Esophagus muscularis mucosa (tissue), 4 donors: ENCODE measurements around the gene CALHM1. TPM values are rescaled to one million over a fixed set of nuclear protein-coding genes. Genes with fewer than 3 reads are reported as not detected.

Experiments used
- DNase-seq: peaks from one replicate; pipeline ENCODE4 v3.0.0-alpha.2; 2017; ENCODE audit errors: extremely low spot score
- H3K27ac ChIP-seq, 4 donors: fragments of 200-600 bp; sonication (generic); replicated peaks in 1 of 4; 1 replicate in 3 of 4; 2 replicates in 1 of 4; pipeline ENCODE4 v1.5.1; 2016 to 2019; ENCODE audit warnings: mild to moderate bottlenecking in 1 of 4
- H3K27me3 ChIP-seq, 4 donors: fragments of 200-600 bp; sonication (generic); one replicate each; pipeline versions ENCODE4 v1.5.1 to v1.6.0; 2016 to 2019
- H3K36me3 ChIP-seq, 4 donors: fragments of 200-600 bp; sonication (generic); one replicate each; pipeline ENCODE4 v1.5.1; 2016 to 2019
- H3K4me1 ChIP-seq, 4 donors: fragments of 200-600 bp; sonication (generic); one replicate each; pipeline ENCODE4 v1.5.1; 2016 to 2019
- H3K4me3 ChIP-seq, 4 donors: fragments of 200-600 bp; sonication (generic); 1 replicate in 2 of 4; 2 replicates in 2 of 4; pipeline ENCODE4 v1.5.1; 2016 to 2019; ENCODE audit warnings: mild to moderate bottlenecking in 4 of 4, moderate library complexity in 1 of 4
- H3K9me3 ChIP-seq, 4 donors: fragments of 200-600 bp; sonication (generic); 1 replicate in 3 of 4; 2 replicates in 1 of 4; pipeline ENCODE4 v1.5.1; 2016 to 2019
- EP300 ChIP-seq: sonication (generic); formaldehyde crosslinking; IDR thresholded peaks from one replicate; pipeline ENCODE4 v1.6.1; 2017; ENCODE audit warnings: antibody characterized with exemption
- POLR2A ChIP-seq: fragments of 450-650 bp; IDR thresholded peaks from one replicate; pipeline ENCODE4 v1.6.1; 2017; ENCODE audit warnings: antibody characterized with exemption, moderate library complexity, mild to moderate bottlenecking, low read depth
- POLR2AphosphoS5 ChIP-seq, 2 donors: sonication (generic); formaldehyde crosslinking; IDR thresholded peaks; one replicate each; pipeline ENCODE4 v1.6.1; 2017; ENCODE audit warnings: antibody characterized with exemption in 2 of 2
- WGBS: methylation state at CpG from one replicate; pipeline ENCODE4 v1.1.5; 2018; 5-methylcytosine and 5-hydroxymethylcytosine counted together
- intact Hi-C: fragments of 100-400 bp; cut with DNase I; formaldehyde crosslinking; loops from one replicate; pipeline ENCODE4 v1.15.1; 2023
- total RNA-seq, 4 donors: library from RNA; depleted of rRNA; stranded (reverse); fragments of >200 nt; gene quantifications; one replicate each; pipeline versions ENCODE4 v1.1.0 to v1.2.1, GENCODE V29; 2016
- TF ChIP-seq, protein P1 (sequence below), 3 experiments: fragments of 200-600 bp in 2 of 3; fragments of 450-650 bp in 1 of 3; sonication (generic) in 2 of 3; IDR thresholded peaks; one replicate each; pipeline ENCODE4 v1.5.1; 2017 to 2019; ENCODE audit warnings: antibody characterized with exemption in 3 of 3, mild to moderate bottlenecking in 2 of 3, moderate library complexity in 1 of 3

The CALHM1 gene
- total RNA-seq, 4 donors from 2014 or later, result not detected

DNA sequence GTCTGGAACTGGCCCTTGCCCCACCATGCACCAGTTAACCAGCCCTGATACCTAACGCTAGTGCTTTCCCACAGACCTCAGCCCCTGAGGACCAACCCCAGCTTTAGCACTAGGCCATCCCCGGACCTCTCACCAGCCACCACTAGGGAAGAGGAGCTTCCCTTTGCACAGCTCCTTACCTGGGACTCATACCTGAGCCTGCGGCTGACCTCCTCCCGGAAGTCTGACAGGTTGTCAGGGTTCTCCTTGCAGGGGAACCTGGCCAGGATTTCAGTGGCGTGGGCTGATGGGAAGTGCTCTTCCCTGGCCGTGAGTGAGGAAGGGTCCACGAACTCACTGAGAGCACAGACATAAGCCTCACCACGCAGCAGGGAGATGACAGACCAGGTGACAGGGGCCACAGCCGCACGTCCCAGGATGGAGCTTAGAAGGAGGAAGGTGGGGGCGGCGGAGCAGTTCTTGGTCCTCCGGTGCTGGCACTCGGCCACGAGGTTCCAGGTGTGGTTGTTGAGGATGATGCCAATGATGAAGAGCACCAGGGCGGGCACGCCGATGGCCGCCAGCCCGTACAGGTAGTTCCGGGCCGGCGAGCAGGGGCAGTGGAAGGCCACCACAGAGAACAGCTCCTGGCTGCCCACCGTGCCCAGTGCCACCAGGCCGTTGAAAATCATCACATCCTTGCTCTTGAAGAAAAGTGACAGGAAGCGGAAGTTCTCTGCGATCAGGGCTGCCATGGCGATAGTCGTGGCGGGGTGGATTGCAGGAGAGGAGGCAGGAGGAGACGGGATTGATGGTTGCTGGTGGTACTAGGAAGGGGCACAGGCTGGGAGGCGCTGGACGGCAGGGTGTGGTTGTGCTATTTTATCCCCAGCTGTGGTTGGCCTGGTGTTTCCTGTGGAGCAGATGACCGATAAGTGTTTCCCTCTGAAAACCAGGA is 9.2 kb downstream of the CALHM1 start:
- WGBS, result 83% methylated on average over 15 of the region's 34 CpGs
- Histone ChIP-seq H3K4me3 (peak overlapping the region; percentile 77 to 86 (median 80)), H3K9me3 (no peaks in the 10 kb centered on the region), H3K36me3 (peaks cover 16 to 60% (median 57%) of the 10 kb centered on the region in 4 donors), H3K27me3 (no peaks in the 10 kb centered on the region), H3K27ac (peak overlapping the region; percentile 86 to 91 (median 87)), H3K4me1 (peaks cover 56 to 85% (median 83%) of the 10 kb centered on the region in 4 donors)
- TF ChIP-seq, protein P1, sequence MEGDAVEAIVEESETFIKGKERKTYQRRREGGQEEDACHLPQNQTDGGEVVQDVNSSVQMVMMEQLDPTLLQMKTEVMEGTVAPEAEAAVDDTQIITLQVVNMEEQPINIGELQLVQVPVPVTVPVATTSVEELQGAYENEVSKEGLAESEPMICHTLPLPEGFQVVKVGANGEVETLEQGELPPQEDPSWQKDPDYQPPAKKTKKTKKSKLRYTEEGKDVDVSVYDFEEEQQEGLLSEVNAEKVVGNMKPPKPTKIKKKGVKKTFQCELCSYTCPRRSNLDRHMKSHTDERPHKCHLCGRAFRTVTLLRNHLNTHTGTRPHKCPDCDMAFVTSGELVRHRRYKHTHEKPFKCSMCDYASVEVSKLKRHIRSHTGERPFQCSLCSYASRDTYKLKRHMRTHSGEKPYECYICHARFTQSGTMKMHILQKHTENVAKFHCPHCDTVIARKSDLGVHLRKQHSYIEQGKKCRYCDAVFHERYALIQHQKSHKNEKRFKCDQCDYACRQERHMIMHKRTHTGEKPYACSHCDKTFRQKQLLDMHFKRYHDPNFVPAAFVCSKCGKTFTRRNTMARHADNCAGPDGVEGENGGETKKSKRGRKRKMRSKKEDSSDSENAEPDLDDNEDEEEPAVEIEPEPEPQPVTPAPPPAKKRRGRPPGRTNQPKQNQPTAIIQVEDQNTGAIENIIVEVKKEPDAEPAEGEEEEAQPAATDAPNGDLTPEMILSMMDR (IDR thresholded peaks at IDR 0.05), result no peak
- TF ChIP-seq EP300 (no peak), POLR2A (no peak), POLR2AphosphoS5 (IDR thresholded peaks at IDR 0.05) (no peak)
- intact Hi-C loops, result no loop called here
- no peak for DNase-seq

DNA sequence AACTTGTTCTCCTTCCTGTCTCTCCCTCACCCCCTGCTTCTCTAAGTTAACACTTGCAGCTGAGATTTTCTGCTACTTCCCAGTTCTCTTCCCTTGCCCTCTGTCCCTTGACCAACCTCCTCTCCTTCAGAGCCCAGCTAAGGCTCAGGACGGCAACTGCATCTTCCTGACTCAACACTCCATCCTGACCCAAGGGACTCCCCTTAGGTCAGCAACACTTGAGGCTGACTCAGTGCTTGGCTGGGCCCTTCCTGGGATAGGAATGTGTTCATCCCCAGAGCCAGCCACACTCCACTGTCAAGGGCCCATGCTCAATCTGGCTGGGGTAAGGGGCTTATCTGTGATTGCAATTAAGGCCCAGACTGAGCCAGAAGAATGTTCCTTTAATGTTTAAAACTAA is 10.0 kb downstream of the CALHM1 start:
- Histone ChIP-seq H3K36me3 (peaks cover 16 to 67% (median 64%) of the 10 kb centered on the region in 4 donors), H3K27me3 (no peaks in the 10 kb centered on the region), H3K4me1 (peaks cover 62 to 92% (median 90%) of the 10 kb centered on the region in 4 donors), H3K27ac (peak overlapping the region; percentile 86 to 91 (median 87)), H3K4me3 (peak overlapping the region; percentile 77 to 86 (median 80)), H3K9me3 (no peaks in the 10 kb centered on the region)
- DNase-seq, result no peak
- WGBS, result 26% methylated on average over 1 of the region's 1 CpG
- intact Hi-C loops, result no loop called here
- peak; percentile 2 for TF ChIP-seq POLR2A
- TF ChIP-seq, protein P1 (IDR thresholded peaks at IDR 0.05), result no peak
- TF ChIP-seq POLR2AphosphoS5 (IDR thresholded peaks at IDR 0.05), result peak; percentile 63 to 69
- no peak for TF ChIP-seq EP300

DNA sequence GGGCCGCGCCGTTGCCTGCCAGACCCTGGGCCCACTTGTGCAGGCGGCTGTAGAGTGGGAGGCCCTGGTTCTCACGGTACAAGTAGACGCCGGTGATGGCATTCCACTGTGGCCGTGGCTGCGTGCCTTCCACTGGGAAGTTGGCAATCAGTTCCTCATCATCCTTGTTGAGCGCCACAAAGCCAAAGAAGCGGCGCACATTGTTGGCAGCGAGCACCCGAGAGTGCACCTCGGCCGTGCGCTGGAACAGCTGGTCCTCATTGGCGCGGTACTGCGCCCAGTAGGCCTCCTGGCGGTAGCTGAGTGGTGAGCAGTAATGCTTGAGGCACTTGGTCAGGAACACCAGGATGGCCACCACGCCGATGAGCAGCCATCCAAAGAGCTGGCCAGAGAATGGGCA is 11.5 kb downstream of the CALHM1 start:
- intact Hi-C loops, result no loop called here
- no peak for DNase-seq
- WGBS, result 95% methylated on average over 7 of the region's 23 CpGs
- Histone ChIP-seq H3K4me3 (no peak overlapping the region), H3K27ac (peak overlapping the region; percentile 86 to 91 (median 87)), H3K9me3 (no peaks in the 10 kb centered on the region), H3K4me1 (peaks cover 67 to 87% (median 86%) of the 10 kb centered on the region in 4 donors), H3K36me3 (peaks cover 16 to 83% (median 80%) of the 10 kb centered on the region in 4 donors), H3K27me3 (no peaks in the 10 kb centered on the region)
- TF ChIP-seq EP300 (no peak), POLR2A (no peak), POLR2AphosphoS5 (IDR thresholded peaks at IDR 0.05) (no peak)
- TF ChIP-seq, protein P1 (IDR thresholded peaks at IDR 0.05), result no peak

DNA sequence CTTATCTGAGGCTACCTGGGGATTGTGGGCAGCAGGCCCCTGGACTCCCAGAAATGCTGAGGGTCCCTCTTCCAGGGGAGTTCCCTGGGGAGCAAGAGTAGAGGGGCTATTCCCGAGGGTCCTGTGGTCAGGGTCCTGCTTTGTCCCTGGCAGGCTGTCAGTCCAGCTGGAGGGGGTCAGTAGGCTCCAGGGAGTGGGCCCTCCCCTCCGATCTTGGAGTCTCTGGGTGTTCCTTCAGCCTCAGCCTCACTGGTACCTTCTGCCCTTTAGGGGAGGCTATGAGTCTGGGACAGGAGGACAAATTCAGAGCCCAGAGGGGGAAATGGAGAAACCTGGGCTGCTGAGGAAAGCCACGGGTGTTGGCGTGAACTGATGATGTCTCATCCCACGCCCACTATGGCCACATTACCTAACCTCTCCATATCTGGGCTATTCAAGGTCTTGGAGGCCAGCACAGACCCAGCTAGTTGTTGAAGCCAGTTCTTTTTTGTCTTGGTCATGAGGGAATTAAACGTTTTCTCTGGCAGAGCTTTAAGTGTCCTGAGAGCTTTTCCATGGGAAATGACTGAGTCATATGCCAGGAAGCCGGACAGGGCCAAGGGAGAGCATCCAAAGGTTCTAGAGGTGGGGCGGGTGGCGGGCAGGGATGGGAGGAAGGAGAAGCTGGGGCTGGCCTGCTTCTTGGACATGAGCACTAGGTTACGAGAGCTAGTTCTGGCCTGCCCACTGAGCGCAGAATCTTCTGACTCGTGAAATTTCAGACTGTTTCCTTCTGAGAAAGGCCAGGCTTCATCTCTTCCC is 12.7 kb downstream of the CALHM1 start:
- TF ChIP-seq POLR2AphosphoS5 (IDR thresholded peaks at IDR 0.05), result peak; percentile 49 to 60
- TF ChIP-seq, protein P1 (IDR thresholded peaks at IDR 0.05), result no peak
- H3K4me3 ChIP-seq, result no peak overlapping the region
- no peaks in the 10 kb centered on the region for H3K9me3 ChIP-seq
- intact Hi-C loops, result no loop called here
- no peaks in the 10 kb centered on the region for H3K27me3 ChIP-seq
- H3K27ac ChIP-seq, result peak overlapping the region; percentile 86 to 91 (median 87)
- peaks cover 16 to 95% (median 92%) of the 10 kb centered on the region in 4 donors for H3K36me3 ChIP-seq
- H3K4me1 ChIP-seq, result peaks cover 74 to 81% (median 77%) of the 10 kb centered on the region in 4 donors
- DNase-seq, result peak; percentile 93
- 64% methylated on average over 12 of the region's 12 CpGs for WGBS
